ENCODE measurements around the gene TRIM14. TPM values are rescaled to one million over a fixed set of nuclear protein-coding genes. Genes with fewer than 3 reads are reported as not detected.
"Not testable (repeated sequence)": the region's sequence is repeated elsewhere in the genome, so short reads cannot be mapped to it uniquely, and the experiment has no call there.

Gene TRIM14
- total and polyA plus RNA-seq, 2 of the 4 experiments (the other 2 are of a cell fraction): 3.0 to 8.5 TPM

- H3K56ac ChIP-seq (ENCODE audit: extremely low read depth, insufficient read depth, low read length); H2AK5ac ChIP-seq (ENCODE audit: low read depth, low read length); H3K14ac ChIP-seq (replicated peaks; ENCODE audit: low read depth, low read length); H2BK20ac ChIP-seq (ENCODE audit: low read depth, low read length); H3K79me1 ChIP-seq (ENCODE audit: low read depth in 1 of 2, low read length in 2 of 2); H3K9me3 ChIP-seq (ENCODE audit: control insufficient read depth, insufficient read depth, low read length); H2BK5ac ChIP-seq (ENCODE audit: low read depth, low read length, poor library complexity, severe bottlenecking); ATAC-seq (ENCODE audit: low read depth); BruUV-seq (replicated peaks); H3K4me2 ChIP-seq (ENCODE audit: low read depth, low read length); H4K20me1 ChIP-seq (ENCODE audit: insufficient read depth, low read length); CTCF ChIA-PET; H3K9ac ChIP-seq (ENCODE audit: low read depth, low read length); H2AK9ac ChIP-seq (replicated peaks; ENCODE audit: low read depth, low read length, poor library complexity); H2BK15ac ChIP-seq (ENCODE audit: low read depth, low read length); H3K4me3 ChIP-seq (ENCODE audit: insufficient read depth, low read depth, low read length); dilution Hi-C loops (cut with HindIII; ENCODE audit: low sequenced_read_pairs, unreplicated experiment); H4K5ac ChIP-seq (ENCODE audit: low read depth, low read length); in situ Hi-C loops (cut with MboI; ENCODE audit: low sequenced_read_pairs); H4K91ac ChIP-seq (ENCODE audit: insufficient read depth, low read depth, low read length); H3K18ac ChIP-seq (ENCODE audit: low read depth, low read length); POLR2A ChIA-PET (ENCODE audit: unreplicated experiment); H2AFZ ChIP-seq (replicated peaks; ENCODE audit: low read length, poor library complexity); H3K27me3 ChIP-seq (ENCODE audit: control insufficient read depth, insufficient read depth, low read length); H4K8ac ChIP-seq (ENCODE audit: low read depth in 2 of 2, low read length in 2 of 2); H3K23ac ChIP-seq (ENCODE audit: low read depth, low read length); H3K4ac ChIP-seq (ENCODE audit: low read depth, low read length); H3K27ac ChIP-seq (ENCODE audit: insufficient read depth, low read length); H3K9me1 ChIP-seq (ENCODE audit: insufficient read depth, low read length); H2BK120ac ChIP-seq (ENCODE audit: low read depth, low read length); H3K4me1 ChIP-seq (ENCODE audit: control insufficient read depth, insufficient read depth, low read length); DNase-seq; H3K36me3 ChIP-seq (ENCODE audit: control insufficient read depth, insufficient read depth, low read length): not testable (repeated sequence)
- intact Hi-C loops (cut with micrococcal nuclease): loop anchor here (1.0 kb wide), 1 partner anchor 10 kb away; no protein-coding TSS in a partner anchor
- no CpG with 5 or more reads among the region's 3 CpGs for WGBS, 2 experiments (ENCODE audit: extremely low coverage in 2 of 2, insufficient read length in 1 of 2)
Measured at GRCh38 chr9:98090674-98091073, 28.3 kb downstream of the TRIM14 start.

Measured in IMR-90 (cell line).